HG03025 (cell line): Measurements from ENCODE around the gene ZBTB6.

ENCODE experiments used
- ATAC-seq: cut with Tn5 transposase; IDR thresholded peaks from one replicate; pipeline ENCODE4 v1.9.1; 2021; ENCODE audit warnings: mild to moderate bottlenecking, moderate library complexity; ENCODE audit not compliant: unreplicated experiment, low FRiP score

Gene ZBTB6, protein sequence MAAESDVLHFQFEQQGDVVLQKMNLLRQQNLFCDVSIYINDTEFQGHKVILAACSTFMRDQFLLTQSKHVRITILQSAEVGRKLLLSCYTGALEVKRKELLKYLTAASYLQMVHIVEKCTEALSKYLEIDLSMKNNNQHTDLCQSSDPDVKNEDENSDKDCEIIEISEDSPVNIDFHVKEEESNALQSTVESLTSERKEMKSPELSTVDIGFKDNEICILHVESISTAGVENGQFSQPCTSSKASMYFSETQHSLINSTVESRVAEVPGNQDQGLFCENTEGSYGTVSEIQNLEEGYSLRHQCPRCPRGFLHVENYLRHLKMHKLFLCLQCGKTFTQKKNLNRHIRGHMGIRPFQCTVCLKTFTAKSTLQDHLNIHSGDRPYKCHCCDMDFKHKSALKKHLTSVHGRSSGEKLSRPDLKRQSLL

DNA sequence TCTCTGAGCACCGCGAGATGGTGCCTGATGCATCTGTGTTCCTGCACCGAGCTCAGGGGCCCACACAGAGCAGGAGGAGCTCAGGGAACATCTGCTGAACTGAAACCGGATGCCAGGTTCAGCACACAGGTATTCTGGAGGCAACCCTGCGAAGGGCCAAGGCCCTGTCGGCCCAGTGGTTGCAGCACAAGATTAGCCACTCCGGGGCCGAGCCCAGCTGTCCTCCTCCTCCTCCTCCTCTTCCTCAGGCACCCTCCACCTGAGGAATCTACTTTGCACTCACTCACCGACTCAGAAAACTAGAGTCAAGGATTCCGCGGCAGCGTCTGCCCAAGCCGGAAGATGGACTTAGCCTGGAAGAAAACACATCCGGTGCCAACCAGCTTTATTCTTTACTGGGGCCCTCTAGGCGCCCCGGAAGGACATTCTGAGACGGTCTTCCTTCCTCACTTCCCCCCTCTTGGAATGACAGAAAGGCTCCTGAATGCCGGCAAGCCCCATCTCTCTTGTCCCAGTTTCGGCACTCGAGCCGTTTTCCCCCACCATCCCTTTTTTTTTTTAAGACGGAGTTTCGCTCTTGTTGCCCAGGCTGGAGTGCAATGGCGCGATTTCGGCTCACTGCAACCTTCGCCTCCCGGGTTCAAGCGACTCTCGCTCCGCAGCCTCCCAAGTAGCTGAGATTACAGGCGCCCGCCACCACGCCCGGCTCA, at the start of gene ZBTB6:
Gene ZBTB6 (minus strand): TSS at position 360 of the 710 bp plus-strand sequence. CDS start 1,251 bp downstream, outside the sequence.
- peak; percentile 93 for ATAC-seq

DNA sequence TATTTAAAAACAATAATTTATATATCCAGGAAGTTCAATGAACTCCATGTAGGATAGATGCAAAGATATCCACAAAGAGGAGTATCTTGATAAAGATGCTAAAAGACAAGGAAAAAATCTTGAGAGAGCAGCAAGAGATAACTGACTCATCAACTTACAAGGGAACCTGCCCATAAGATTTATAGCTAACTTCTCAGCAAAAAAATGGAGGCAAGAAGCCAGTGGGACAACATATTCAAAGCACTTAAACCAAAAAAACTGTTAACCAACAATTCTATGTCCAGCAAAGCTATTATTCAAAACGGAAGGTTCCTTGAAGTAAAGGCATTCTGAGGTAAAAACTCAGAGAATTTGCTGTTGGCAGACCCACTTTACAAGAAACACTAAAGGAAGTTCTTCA, 48.0 kb upstream of the ZBTB6 start:
- no peak for ATAC-seq

DNA sequence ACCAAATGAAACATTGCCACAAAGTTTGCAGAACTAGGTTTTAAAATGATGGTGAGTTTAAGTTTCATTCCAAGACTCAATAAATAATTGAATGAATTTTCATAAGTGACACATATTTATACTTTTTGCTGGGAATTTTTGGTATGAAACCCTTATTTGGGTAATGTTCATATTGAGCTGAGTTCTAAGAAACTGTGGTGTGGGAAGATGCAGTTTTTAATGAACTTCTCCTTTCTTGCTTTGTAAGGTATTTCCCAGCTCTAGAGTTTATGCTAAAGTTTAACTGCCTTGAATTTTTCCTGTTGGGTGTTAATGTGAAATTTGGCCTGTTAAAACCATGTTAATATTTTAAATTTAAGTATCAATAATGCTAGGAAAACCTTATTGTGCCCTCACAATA, 42.8 kb upstream of the ZBTB6 start:
- no peak for ATAC-seq

DNA sequence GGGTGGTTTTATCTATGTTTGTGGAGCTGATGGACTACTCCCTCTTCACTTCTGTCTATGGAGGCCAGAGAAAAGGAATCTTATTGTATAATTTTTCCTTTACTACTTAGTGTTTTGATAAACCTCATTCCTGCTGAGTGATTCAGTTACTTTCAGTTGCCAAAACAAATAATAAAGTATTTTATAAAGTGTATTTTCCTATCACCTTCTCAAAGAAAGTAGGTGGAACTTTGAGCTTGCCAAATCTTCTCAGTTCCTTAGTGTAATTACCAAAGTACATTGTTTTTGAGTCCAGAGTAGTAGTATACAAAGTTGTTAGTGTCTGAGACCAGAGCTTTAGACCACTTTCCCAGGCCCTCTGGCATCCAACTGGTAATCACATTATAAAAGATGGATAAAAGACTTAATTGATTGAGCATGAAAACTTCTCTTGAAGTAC, 41.1 kb upstream of the ZBTB6 start:
- no peak for ATAC-seq

DNA sequence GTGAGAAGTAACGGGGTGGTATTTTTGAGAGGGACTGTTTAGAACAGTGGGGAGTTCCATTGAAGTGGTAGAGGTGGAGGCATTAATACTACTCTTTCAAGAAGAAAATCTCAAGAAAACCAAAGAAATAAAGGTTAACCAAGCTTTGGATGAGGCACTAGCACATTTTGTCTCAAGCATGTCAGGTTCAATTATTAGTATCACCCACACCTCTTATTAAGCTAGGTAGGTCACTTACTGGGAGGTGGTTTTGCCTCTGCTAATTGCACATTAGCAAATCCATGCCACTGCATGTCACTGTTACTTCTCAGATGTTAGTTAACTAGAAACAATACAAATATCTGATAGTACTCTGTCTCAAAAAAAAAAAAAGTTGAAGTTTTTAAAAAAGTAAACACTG, 37.9 kb upstream of the ZBTB6 start:
- no peak for ATAC-seq

DNA sequence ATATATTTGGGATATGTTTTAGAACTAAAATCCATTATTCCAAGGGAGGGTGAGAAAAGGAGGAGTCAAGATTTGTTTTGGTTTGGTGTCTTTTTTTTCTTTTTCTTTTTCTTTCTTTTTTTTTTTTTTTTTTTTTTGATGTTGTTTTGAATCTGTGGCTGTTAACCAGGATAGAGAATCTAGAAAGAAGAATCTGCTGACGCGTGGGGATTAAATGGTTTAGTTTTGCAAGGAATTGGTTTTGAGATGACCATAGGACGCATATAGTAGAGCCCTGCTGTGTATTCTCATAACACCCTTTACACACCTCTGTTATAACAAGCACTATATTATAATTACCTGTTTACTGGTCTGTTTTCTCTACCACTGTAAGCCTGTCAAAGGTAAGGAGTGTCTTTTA, 37.1 kb upstream of the ZBTB6 start:
- no peak for ATAC-seq

DNA sequence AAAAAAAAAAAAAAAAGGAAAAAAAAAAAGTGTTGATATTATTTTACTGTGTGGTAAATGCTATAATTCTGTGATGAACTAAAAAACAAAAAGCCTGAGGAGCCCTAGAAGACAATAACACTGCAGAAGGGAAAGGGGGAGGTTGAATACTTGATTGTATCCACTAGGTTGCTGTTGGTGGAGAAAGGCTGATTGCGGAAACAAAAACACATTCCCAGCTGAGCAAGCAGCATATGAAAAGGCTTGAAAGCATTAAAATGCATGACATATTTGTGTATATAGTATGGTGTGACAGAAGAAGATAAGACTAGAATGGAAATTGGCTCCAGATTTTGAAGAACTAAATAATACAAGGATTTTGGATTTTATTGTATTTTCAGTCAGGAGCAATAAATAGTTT, 36.6 kb upstream of the ZBTB6 start:
- no peak for ATAC-seq

DNA sequence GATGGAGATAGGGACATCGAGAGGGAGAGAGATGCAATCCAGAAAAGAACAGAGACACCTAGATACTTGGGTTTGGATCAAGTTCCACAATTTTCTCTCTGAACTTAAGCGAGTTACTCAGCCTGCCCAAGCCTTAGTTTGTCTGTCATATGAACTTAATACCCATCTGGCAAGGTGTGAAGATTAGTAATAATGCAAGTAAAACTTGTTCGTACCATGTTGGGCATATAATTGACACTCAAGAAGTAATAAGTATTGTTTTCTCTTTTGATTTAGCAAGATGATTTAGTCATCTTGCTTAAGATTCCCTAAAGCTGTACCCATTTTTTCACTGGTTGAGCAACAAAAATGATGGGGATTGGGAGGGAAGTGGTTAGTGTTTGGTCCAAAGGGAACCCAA, 35.2 kb upstream of the ZBTB6 start:
- ATAC-seq, result no peak

DNA sequence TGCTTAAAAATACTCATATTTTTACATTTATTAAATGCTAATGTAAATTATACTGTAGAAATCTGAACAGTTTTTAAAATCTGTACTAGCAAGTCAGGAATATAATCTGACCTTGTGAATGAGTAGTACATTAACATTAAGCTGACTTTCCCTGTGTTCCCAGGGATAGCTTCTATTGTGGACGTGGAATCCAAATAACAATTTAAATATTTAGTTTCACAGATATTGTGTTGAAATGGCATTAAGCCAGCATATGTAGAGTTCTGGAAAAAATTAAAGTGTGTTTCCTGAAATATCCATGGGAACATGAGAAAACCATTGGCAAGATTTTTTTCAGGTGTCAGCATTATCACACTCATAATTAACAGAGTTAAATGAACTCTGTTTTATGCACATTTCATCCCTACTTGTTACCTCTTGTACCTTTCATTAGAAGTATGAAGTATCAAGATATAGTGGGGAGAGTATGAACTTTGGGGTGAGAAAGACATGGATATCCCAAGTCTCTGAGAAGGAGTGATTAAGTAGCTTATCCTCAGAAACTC, 33.4 kb upstream of the ZBTB6 start:
- ATAC-seq, result no peak

DNA sequence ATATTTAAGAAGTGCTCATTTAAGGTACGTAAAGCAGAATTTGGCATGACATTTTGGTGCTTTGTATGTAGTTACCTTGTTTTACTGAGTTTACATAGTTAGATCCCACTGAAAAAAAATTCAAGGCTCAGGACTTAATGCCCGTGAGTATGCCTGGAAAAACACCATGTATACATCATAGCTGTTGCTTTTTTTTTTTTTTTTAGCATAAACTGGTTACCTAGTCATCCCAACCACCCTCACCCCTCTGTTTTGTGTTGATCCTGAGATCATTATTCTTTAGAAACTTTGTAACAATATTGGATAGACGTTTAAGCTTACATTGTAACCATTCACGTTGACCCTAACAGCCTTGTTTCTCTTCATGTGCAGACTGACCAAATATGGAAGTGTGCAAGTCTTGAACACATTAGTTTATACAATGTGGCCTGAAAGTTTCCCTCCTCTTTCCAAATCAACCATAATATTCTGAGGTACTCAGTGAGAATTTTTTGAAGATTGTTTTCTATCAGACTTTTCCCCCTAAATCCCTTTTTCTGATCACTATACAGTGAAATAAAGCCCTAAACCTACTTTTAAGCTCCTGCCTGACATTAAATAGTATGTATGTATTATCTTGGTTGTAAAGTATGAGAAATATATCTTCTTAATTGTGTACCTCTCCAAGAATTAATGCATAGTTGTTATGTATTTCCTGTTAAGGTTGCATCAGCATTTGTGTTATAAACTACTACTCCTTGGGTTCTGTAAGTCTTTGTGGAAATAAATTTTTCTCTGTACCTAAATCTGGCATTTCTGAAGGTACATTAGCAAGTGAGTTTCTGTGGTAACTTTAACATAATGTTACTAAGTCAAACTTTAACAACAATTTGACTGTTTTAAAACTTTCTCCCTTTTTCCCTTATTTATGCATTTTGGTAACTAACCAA, 32.1 kb upstream of the ZBTB6 start:
- ATAC-seq, result no peak

DNA sequence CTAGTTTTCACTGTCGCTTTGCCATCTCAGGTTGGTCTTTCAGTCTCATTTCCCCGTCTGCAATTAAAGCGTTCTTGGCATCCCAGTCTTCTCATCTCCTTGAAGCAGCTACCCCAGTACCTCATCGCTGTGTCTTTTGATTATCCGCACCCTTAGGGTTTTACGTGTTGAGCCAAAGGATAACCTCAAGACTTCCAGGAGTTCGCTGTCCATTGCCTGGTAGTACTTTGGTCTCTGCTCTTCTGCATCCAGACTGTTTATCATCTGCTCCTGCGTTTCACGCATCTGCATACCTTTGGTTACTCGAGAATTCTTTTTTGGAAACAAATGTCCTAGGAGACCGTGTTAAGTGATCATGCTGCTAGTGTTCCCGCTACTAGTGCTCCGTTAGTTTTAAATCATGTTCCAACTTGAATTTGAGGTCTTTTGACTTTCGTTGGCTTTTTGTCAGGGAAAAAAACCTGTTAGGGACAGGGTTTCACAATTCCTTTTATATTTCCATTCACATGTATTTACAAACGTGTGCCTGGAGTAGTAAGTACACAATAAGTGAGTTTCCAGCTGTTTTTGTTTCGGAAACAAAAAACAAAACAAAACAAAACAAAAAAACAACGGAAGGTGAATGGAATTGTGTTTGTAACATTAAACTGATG, 28.6 kb upstream of the ZBTB6 start:
- ATAC-seq, result no peak

DNA sequence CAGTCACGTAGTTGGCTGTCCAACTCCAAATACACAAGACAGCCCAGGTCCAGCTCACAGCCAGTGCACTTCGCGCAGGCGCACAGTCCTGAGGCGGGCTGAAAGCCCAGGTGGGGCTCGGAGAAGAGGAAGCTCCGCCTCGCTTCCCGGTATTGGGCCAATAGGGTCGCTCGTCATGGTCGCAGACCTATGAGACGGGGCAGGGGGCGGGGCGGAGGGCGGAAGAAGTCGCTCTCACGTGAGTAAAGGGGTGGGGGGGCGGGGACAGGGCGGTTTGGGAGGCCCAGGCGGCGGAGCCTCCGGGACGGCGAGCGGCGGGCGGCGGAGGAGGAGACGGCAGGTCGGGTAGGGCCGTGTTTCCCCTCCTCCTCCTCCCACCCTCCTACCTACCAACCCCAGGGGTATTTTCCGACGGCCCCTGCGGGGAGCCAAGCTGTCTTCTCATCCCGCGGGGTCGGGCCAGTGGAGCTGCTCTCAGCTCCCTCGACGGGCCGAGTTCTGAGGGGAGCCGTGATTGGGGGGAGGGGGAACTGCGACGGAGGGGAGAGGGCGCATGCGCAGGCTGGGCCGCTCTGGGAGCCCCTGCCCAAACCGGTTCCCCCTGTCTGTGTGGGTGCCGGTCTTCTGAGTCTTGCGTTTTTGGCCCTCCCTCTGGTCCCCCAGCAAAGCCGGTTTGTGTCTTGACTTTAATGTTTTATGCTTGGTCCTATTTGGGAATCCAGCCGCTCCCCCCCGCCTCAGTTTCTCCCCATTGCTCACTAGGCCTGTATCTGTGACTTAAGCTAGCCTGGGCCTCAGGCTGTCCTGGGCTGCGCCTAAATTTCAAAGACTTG, 27.8 kb upstream of the ZBTB6 start, which contains the start of gene RABGAP1:
Gene RABGAP1 (plus strand): TSS at position 272 of the 833 bp plus-strand sequence. CDS start 16,040 bp downstream, outside the sequence.
- ATAC-seq, result peak; percentile 94

DNA sequence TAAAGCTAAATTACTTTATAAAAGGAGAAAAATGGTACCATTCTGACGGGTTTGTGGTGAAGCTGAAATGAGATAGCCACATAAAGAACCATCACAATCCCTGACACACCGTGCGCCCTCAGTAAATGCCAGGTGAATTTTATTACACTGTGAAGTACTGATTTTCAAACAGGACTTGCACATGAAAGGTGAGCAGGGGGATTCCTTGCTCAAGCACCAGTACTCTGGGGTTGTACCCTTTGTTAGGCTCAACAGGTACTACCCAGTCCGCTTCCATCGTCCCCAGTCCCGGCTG, 27.3 kb upstream of the ZBTB6 start:
- ATAC-seq, result no peak

DNA sequence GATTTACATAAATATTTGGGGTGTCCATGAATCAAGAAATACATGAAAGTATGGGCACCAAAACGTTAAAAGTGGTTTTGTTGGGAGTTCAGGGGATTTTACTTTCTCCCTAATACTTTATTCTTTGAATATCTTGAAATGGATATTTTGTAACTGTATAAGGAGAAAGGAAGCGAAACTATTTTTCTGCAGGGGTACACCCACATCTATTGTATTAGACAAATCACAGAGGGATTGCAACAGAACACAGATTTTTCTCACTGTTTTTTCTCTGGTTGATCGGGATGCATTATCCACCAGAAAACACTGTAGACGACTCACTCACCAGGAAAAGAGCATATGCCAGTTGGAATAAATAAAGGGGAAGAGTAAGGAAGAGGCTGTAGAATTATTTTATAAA, 26.5 kb upstream of the ZBTB6 start:
- no peak for ATAC-seq

DNA sequence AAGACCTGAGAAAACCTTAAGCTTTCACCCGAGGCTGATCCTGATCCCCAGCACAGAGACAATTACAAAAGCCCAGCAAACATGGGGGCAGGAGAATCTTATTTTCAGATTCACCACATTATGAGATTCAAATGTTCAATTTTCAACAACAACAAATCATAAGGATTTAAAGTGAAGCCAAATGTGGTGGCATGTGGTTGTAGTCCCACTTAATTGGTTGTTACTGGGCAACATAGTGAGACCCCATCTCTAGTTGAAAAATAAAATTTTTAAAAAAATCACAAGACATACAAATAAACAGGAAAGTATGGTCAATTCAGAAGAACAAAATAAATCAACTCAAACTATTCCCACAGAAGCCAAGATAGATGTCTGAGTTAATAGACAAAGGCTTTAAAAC, 23.8 kb upstream of the ZBTB6 start:
- ATAC-seq, result no peak

DNA sequence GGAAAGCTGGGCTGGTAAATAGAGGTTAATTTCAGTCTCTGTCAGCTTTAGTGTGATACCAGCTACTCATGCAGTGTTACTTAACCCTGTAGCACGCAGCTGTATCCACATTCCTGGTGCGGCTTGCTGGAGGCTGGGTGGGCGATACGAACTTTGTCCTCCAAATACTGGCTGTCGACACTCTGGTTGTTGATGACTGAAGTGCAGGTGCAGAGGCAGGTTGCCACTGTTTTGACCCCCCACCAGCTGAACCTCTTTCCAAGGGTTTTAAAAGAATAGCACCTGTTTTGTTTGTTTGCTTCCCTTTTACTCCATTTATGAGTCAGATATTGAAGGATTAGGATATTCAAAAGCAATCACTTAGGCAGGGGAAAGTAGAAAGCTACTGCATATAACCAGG, 23.3 kb upstream of the ZBTB6 start:
- ATAC-seq, result no peak

DNA sequence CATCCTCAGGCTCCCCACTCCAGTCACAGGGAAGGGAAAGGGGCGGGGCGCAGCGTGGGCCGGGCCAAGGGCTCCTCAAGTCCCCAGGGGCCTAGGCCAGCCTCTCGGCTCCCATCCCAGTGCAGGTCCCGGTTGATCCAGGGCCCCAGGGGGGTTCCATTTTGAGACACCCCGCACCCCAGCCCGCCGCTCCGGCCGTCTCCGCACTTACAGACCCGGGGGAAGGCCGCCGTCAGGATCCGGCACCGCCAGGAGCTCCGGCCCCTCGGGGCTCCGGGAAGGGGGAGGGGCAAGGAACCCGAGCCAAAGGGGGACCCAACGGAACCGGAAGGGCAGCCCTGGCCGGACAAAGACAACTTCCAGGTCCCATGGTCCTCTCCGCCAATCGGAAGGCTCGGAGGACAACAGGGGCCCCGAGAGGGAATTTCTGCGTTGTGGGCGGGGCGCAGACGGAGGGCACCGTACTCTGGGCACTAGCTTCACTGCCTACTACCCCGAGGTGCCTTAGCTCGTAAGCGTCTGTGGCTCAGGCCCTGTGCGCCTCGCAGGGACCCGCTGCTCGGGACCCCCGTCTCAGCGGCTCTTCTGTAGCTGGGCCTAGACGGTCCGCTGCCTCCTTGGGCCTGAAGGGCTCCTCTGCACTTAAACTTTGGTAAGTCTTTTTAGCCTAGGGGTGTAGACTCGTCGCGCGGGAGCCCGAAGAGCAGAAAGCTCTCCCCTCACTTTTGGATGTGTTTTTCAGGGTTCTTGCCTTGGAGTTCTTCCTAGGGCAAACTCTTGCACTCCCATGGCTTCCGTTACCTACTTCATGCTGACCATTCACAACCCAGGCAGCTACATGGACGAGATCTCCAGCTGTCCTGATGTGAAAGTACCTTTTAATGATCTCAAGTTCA, 18.4 kb upstream of the ZBTB6 start, which contains the start of gene ZBTB26:
Gene ZBTB26 (minus strand): TSS at position 287 of the 896 bp plus-strand sequence. CDS start 11,578 bp downstream, outside the sequence.
- ATAC-seq, result peak; percentile 86
